LNCaP clone FGC (cell line): ENCODE data around the gene UTP11.

Experiments used
- DNase-seq: peaks from one replicate; pipeline ENCODE4 v3.0.0-alpha.2; 2011; ENCODE audit warnings: low read depth
- H3K4me3 ChIP-seq: 2 replicates; pipeline ENCODE4 v1.5.1; 2011; ENCODE audit warnings: mild to moderate bottlenecking, low read depth, low read length, control low read depth
- CTCF ChIP-seq: IDR thresholded peaks from 2 replicates; pipeline ENCODE4 v1.5.1; 2012; ENCODE audit warnings: mild to moderate bottlenecking; ENCODE audit not compliant: control insufficient read depth, insufficient read depth; ENCODE audit errors: extremely low read depth

Gene UTP11

GRCh38 chr1:38014171-38014570 lies 1.6 kb downstream of the UTP11 start:
- TF ChIP-seq CTCF, result no peak
- H3K4me3 ChIP-seq, result peak overlapping the region; percentile 76
- no peak for DNase-seq

- no peak for DNase-seq
- H3K4me3 ChIP-seq, result no peak overlapping the region
- no peak for TF ChIP-seq CTCF
Measured at GRCh38 chr1:38014724-38015424, 2.3 kb downstream of the UTP11 start.

- no peak overlapping the region for H3K4me3 ChIP-seq
- no peak for TF ChIP-seq CTCF
- no peak for DNase-seq
Measured at GRCh38 chr1:38015978-38016725, 3.6 kb downstream of the UTP11 start.

GRCh38 chr1:38018864-38019343 lies 6.4 kb downstream of the UTP11 start:
- DNase-seq, result no peak
- no peak overlapping the region for H3K4me3 ChIP-seq
- peak; percentile 52 for TF ChIP-seq CTCF

- no peak for TF ChIP-seq CTCF
- DNase-seq, result no peak
- no peak overlapping the region for H3K4me3 ChIP-seq
Measured at GRCh38 chr1:38020396-38020795, 7.9 kb downstream of the UTP11 start.

- DNase-seq, result no peak
- H3K4me3 ChIP-seq, result no peak overlapping the region
- no peak for TF ChIP-seq CTCF
Measured at GRCh38 chr1:38021969-38022368, 9.4 kb downstream of the UTP11 start.
